Renal pelvis (tissue), 4 donors: ENCODE results near the gene MEOX1. TPM values are rescaled to one million over a fixed set of nuclear protein-coding genes. Genes with fewer than 3 reads are reported as not detected.

Source experiments
- DNase-seq: peaks from one replicate; pipeline ENCODE4 v3.0.0-alpha.2; 2013
- polyA plus RNA-seq, 3 donors: library from polyadenylated mRNA; unstranded; fragments of 120-200 nt; gene quantifications; one replicate each; pipeline ENCODE4 v1.2.1, GENCODE V29; 2013; ENCODE audit not compliant: insufficient read length in 3 of 3

The MEOX1 gene
- polyA plus RNA-seq, 3 donors = 5.8 to 16.1 (median 15.8) TPM

- DNase-seq = no peak
Observed at GRCh38 chr17:43660816-43661493, 767 bp downstream of the MEOX1 start.

- DNase-seq = no peak
Observed at GRCh38 chr17:43659823-43660617, 1.7 kb downstream of the MEOX1 start.

GRCh38 chr17:43658900-43659299 is 2.8 kb downstream of the MEOX1 start:
- no peak for DNase-seq

- no peak for DNase-seq
Observed at GRCh38 chr17:43655693-43656255, 5.9 kb downstream of the MEOX1 start.

GRCh38 chr17:43652124-43652480 is 9.6 kb downstream of the MEOX1 start:
- DNase-seq = no peak

- no peak for DNase-seq
Observed at GRCh38 chr17:43650471-43650870, 11.3 kb downstream of the MEOX1 start.

GRCh38 chr17:43648916-43649315 is 12.8 kb downstream of the MEOX1 start:
- no peak for DNase-seq

GRCh38 chr17:43645765-43646481 is 15.8 kb downstream of the MEOX1 start:
- no peak for DNase-seq

- no peak for DNase-seq
Observed at GRCh38 chr17:43645450-43645764, 16.3 kb downstream of the MEOX1 start.

- DNase-seq = no peak
Observed at GRCh38 chr17:43644081-43644480, 17.6 kb downstream of the MEOX1 start.

- DNase-seq = no peak
Observed at GRCh38 chr17:43641416-43641815, 20.3 kb downstream of the MEOX1 start.

- DNase-seq = no peak
Observed at GRCh38 chr17:43640491-43641252, 21.1 kb downstream of the MEOX1 start.

GRCh38 chr17:43637563-43638323 is 24.0 kb downstream of the MEOX1 start:
- DNase-seq = no peak

GRCh38 chr17:43636426-43636825 is 25.3 kb downstream of the MEOX1 start:
- no peak for DNase-seq

- DNase-seq = no peak
Observed at GRCh38 chr17:43634591-43635125, 27.1 kb downstream of the MEOX1 start.

GRCh38 chr17:43632221-43632620 is 29.5 kb downstream of the MEOX1 start:
- DNase-seq = no peak

GRCh38 chr17:43631429-43631828 is 30.3 kb downstream of the MEOX1 start:
- DNase-seq = no peak

GRCh38 chr17:43628089-43628650 is 33.6 kb downstream of the MEOX1 start:
- peak; percentile 57 for DNase-seq

- DNase-seq = peak; percentile 35
Observed at GRCh38 chr17:43627653-43628052, 34.1 kb downstream of the MEOX1 start.

GRCh38 chr17:43626023-43626422 is 35.7 kb downstream of the MEOX1 start:
- DNase-seq = no peak

GRCh38 chr17:43625606-43626005 is 36.1 kb downstream of the MEOX1 start:
- DNase-seq = no peak
